K562 (cell line): ENCODE data around the gene PTPRT.

Source experiments
- ATF7 ChIP-seq: fragments of 450-650 bp; IDR thresholded peaks from 2 replicates; pipeline ENCODE4 v1.7.1; 2014; ENCODE audit warnings: mild to moderate bottlenecking, moderate library complexity
- CBX3 ChIP-seq, 2 experiments: IDR thresholded peaks; 1 replicate in 1 of 2; 2 replicates in 1 of 2; pipeline ENCODE4 v1.6.1; 2012; ENCODE audit warnings: inconsistent platforms in 2 of 2, low read length in 2 of 2, borderline replicate concordance in 1 of 2, control low read depth in 1 of 2
- EZH2 ChIP-seq: IDR thresholded peaks from 2 replicates; pipeline ENCODE4 v1.6.1; 2012; ENCODE audit warnings: low read depth, mild to moderate bottlenecking, inconsistent platforms, low read length, borderline replicate concordance
- GABPB2 ChIP-seq: fragments of 250-450 bp; sonication (Bioruptor Pico); conservative IDR thresholded peaks from 2 replicates; pipeline ENCODE4 v1.5.1; 2021; ENCODE audit warnings: mild to moderate bottlenecking
- MTA3 ChIP-seq: fragments of 450-650 bp; formaldehyde crosslinking; IDR thresholded peaks from 2 replicates; pipeline ENCODE4 v1.6.1; 2017; ENCODE audit warnings: mild to moderate bottlenecking, borderline replicate concordance
- NR3C1 ChIP-seq: sonication (generic); formaldehyde crosslinking; IDR thresholded peaks from 2 replicates; pipeline ENCODE4 v1.8.1; 2022; ENCODE audit warnings: missing genetic modification reagents
- RFX5 ChIP-seq: IDR thresholded peaks from 2 replicates; pipeline ENCODE4 v1.6.1; 2011; ENCODE audit warnings: low read depth, mild to moderate bottlenecking, improper control_type of control experiment, low read length
- ZC3H11A ChIP-seq: IDR thresholded peaks from 2 replicates; pipeline ENCODE4 v1.6.1; 2012; ENCODE audit warnings: low read depth, low read length, improper control_type of control experiment
- ZFX ChIP-seq: sonication (generic); formaldehyde crosslinking; IDR thresholded peaks from 2 replicates; pipeline ENCODE4 v1.8.0; 2022; ENCODE audit warnings: mild to moderate bottlenecking, missing genetic modification reagents, moderate library complexity
- ZNF217 ChIP-seq: sonication (generic); formaldehyde crosslinking; IDR thresholded peaks from 2 replicates; pipeline ENCODE4 v1.8.0; 2022; ENCODE audit warnings: mild to moderate bottlenecking, missing genetic modification reagents
- TF ChIP-seq, protein P1 (sequence below), 3 experiments: IDR thresholded peaks in 2 of 3; conservative IDR thresholded peaks in 1 of 3; 2 replicates each; pipeline ENCODE4 v1.5.1; 2011 to 2012; ENCODE audit warnings: low read length in 3 of 3, mild to moderate bottlenecking in 3 of 3, control low read depth in 2 of 3, improper control_type of control experiment in 1 of 3, inconsistent platforms in 1 of 3, low read depth in 1 of 3, mixed read lengths in 1 of 3, moderate library complexity in 1 of 3; ENCODE audit not compliant: insufficient read depth in 2 of 3

DNA sequence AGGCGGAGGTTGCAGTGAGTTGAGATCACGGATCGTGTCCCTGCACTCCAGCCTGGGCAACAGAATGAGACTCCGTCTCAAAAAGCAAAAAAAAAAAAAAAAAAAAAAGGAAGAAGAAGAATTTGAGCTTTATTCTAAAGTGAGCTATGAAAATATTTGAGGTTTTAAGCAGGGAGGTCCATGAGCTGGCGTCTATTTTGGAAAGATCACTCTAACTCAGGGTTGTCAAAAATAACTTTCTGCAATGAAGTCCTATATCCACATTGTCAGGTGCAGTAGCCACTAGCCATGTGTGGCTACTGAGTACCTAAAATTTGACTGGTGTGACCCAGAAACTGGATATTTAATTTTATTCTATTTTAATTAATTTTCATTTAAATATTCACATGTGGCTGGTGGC lies 217.1 kb downstream of the PTPRT start:
- TF ChIP-seq MTA3 (no peak), RFX5 (no peak), ZC3H11A (no peak), CBX3 (IDR thresholded peaks at IDR 0.05; ENCODE audit: borderline replicate concordance in 1 of 2, low read length in 2 of 2) (no peak), ATF7 (no peak), ZFX (CRISPR knock-in tag) (no peak), ZNF217 (CRISPR knock-in tag) (no peak), NR3C1 (no peak), EZH2 (no peak), GABPB2 (CRISPR knock-in tag) (no peak)
- TF ChIP-seq, protein P1, sequence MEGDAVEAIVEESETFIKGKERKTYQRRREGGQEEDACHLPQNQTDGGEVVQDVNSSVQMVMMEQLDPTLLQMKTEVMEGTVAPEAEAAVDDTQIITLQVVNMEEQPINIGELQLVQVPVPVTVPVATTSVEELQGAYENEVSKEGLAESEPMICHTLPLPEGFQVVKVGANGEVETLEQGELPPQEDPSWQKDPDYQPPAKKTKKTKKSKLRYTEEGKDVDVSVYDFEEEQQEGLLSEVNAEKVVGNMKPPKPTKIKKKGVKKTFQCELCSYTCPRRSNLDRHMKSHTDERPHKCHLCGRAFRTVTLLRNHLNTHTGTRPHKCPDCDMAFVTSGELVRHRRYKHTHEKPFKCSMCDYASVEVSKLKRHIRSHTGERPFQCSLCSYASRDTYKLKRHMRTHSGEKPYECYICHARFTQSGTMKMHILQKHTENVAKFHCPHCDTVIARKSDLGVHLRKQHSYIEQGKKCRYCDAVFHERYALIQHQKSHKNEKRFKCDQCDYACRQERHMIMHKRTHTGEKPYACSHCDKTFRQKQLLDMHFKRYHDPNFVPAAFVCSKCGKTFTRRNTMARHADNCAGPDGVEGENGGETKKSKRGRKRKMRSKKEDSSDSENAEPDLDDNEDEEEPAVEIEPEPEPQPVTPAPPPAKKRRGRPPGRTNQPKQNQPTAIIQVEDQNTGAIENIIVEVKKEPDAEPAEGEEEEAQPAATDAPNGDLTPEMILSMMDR (IDR thresholded peaks at IDR 0.05 in 2 of 3, conservative IDR thresholded peaks at IDR 0.05 in 1 of 3; ENCODE audit: insufficient read depth in 2 of 3, low read depth in 1 of 3, low read length in 3 of 3), result no peak
